ENCODE results near the gene HOXC6.
"Not testable (repeated sequence)": the region's sequence is repeated elsewhere in the genome, so short reads cannot be mapped to it uniquely, and the experiment has no call there.

The HOXC6 gene

GRCh38 chr12:54038871-54039414, 10.7 kb downstream of the HOXC6 start:
- no peak for DNase-seq

DNA sequence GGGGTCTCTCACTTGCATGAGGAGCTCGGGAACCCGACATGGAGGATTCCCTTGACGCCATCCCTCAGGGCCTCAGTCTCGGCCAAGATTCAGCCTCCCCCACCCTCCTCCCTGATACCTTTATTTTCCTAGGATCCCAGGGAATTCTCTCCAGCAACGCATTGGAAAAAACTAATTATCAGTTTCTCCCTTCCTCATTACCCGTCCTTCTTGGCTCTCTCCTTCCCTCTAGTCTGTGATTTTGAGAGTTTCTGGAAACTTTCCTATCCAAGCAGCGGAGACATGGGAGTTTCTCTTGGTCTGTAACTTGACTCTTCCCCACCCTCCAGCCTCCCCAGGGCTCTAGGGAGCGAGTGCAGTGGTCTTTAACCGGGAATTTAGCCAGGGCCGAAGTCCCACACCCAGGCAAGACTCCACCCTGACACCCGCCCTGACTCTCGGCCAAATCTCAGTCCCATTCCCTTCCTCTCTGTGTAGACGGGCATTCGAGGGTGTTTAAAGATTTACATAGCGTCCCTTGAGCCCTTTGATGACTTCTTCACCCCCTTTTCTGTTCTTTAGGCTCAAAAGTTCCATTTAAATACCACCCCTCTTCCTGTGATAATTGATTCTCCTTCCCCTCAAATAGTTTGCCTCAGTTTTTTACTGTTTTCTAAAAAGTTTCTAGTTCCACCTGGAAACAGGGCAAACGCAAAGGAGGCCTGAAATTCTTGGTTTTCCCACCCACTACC, 11.3 kb downstream of the HOXC6 start:
- DNase-seq, result no peak

DNA sequence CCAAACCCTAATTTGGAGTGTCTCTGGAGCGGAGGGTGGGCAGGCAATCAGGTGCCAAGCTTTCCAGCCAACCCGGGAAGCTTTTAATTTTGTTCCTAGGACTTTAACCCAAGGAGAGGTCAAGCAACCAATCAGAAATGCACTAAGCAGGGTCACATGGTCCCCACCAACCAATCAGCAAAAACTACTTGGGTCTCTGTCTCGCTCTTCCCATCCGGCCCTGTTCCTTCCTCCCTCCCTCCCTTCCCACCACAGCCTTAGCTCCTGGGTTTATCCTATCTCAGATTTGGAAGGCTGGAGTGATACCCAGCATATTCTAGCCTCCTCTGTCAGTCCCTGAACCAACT, 11.9 kb downstream of the HOXC6 start:
- DNase-seq, result no peak

- no peak for DNase-seq
Observed at GRCh38 chr12:54040648-54041047, 12.4 kb downstream of the HOXC6 start.

- no peak for DNase-seq
Observed at GRCh38 chr12:54041097-54041690, 13.0 kb downstream of the HOXC6 start.

DNA sequence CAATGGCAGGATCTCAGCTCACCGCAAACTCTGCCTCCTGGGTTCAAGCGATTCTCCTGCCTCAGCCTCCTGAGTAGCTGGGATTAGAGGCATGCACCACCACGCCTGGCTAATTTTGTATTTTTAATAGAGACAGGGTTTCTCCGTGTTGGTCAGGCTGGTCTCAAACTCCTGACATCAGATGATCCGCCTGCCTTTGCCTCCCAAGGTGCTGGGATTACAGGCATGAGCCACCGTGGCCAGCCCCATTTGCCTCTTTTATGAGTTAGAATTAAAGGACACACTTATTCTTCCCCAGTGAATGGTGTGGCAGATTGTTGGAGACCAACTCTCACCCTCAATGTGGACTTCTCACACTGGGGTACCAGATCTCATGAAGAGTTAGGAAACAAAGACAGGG, 13.8 kb downstream of the HOXC6 start:
- not testable (repeated sequence) for DNase-seq

DNA sequence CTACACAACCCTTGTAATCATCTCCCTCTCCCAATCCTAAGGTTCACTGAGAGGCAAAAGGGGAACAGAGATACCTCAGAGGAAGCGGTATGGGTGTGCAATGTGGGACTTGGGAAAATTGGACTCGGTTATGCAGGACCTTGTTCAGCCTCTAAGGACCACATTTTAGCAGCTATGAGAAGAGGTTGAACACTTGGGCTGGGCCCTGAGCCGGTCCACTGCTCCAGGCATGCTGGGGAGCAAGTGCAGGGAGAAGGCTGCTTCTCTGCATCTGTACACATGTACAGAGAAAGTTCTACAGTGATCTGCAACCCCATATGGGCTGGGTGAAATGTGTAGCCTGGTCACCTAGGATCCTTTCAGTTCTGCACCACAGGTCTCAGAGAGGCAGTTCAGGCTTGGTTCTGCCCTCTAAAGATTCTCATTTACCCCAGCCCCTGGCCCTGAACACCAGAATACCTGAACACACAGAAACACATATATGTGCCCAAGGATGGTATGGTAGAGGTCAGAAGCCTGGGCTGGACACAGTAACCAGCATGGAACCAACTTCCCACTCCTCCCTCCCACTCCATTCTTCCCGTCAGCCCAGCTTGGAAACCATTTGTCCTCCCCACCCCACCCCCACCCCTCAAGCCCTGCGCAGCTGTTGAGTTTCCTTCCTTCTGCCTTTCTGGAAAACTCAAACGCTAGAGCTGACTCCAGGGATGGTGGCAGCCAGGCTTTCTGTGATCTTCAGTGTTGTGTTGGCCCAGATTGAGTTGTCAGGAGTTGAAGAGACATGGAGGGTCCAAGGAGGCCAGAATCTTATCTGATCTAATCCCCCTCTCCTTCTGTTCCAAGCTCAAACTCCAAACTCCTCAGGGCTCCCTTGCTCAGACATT, 15.0 kb downstream of the HOXC6 start:
- no peak for DNase-seq

DNA sequence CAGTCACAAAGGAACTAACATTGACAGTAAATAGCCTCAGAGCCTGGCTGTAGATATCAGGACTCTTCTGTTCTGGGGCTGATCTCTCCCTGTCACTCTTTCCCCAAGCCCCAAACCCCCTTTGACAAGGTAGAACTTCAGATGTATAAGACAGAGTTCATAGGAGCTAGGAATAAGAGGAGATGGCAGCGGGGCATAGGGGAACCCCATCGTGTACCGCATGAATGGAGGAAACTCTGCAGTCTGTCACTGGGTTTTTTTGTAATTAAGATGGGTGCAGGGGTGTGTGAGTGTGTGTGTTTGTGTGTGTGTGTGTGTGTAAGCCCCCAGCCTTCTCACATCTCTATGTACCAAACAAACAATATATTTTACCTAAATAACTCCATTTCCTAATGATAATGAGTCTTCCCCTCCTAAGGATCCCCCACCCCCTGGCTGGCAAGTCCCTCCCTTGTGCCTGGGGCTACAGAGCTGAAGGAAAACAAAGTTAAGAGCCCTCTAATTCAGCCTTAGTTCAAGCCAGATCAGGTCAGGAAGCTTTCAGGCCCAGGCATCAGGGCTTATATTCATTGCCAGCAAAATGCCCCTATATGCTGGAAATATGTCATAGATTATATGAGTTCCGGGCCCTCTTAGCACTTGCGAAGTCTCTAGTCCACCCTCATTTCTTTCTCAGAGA, 16.3 kb downstream of the HOXC6 start:
- DNase-seq, result no peak

DNA sequence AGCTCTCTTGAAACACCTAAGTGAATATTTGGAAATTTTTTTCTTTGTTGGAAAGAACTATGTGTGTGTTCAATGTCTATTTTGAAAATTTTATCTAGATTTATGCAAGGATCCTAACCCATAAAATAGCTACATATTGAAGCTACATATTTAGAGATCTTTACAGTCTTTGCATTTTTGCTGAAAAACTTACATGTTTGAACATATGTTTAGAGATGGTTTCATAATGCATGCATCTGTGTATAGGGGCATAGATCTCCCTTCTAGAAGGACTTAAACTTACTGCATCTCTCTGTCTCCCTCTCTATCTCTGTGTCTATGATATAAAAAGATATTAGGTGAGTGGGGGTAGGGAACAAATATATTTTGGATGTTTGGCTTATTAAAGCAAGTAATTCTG, 17.2 kb downstream of the HOXC6 start:
- no peak for DNase-seq

DNA sequence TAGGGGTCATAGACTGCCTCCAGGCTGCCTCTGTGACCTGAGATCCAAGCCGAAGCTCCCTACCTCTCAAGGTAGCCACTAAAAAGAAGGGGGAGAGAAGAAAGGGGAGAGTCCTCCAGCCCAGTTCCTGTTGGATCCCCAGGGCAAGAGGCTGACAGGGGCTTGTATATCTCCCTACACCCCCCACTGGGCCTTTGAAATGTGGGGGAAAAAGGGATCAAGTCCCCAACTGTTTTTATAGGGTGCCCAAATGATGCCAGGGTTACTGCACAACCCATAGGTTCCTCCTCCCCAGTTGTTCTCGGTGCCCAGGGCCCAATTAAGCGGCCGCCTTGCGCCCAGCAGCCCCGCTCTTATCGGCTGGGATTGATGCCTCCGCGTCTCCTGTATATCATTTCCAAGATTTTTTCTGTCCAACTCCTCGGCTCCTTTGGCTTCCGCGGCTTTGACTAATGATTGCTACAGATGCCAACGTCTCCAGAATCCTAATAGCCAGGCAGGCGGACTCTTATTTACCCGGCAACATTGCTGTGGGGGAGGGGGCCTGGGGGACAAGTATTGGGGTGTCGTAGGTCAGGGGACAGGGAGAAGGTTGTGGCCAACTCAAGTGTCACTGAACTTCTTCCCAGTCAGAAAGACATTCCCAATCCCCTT, 17.8 kb downstream of the HOXC6 start:
- DNase-seq, result no peak

GRCh38 chr12:54046809-54047159, 18.5 kb downstream of the HOXC6 start:
- no peak for DNase-seq

DNA sequence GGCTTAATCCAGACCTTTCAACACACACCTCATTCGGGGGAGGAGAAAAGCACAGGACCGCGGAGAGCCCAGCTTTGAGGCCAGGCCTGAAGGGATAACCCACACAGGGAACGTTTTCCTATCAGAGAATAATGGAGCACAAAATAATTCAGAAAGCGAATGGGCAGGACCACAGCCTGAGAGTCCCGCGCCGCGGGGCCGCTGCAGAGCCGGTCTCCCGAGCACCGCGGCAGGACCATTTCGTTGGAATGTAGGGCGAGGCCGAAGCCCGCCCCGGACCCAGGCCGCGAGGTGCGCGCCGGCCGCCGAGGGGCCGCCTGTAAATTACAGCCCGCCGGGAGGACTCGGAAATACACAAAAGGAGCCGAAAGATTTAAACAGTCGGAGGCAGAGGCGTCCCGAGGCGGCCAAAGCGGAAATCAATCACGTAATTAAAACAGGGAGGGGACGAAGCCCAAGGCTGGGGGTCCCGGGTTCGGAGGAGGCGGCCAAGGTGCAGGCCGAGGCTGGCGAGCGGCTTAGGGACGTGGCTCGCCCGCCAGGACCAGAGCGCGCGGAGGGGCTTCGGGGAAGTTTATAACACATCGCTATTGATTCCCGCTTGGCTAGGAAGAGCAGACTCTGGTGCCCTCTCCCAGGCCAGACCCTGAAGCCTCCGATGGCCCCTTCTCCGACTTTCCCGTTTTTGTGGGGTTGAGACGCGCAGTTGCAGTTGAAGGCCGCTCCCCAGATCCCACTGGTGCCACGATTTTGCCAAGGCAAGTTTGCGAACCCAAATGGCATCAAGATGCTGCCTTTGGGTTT, 19.1 kb downstream of the HOXC6 start:
- DNase-seq, result no peak

DNA sequence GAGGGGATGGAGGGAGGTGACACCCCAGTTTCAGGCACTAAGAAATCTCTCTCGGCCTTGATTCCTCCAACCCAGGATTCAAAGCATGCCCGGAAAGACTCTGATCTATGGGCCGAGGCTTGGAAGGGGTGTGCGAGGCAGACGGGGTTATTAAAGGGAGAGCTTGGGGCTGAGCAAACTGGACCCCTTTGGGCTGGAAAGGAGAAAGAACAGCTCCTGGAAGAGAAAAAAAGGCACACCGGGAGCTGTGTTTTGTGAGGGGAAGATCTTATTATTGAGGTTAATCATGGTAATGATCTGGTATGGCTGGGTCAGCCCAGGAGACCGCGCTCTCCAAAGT, 19.7 kb downstream of the HOXC6 start:
- no peak for DNase-seq

DNA sequence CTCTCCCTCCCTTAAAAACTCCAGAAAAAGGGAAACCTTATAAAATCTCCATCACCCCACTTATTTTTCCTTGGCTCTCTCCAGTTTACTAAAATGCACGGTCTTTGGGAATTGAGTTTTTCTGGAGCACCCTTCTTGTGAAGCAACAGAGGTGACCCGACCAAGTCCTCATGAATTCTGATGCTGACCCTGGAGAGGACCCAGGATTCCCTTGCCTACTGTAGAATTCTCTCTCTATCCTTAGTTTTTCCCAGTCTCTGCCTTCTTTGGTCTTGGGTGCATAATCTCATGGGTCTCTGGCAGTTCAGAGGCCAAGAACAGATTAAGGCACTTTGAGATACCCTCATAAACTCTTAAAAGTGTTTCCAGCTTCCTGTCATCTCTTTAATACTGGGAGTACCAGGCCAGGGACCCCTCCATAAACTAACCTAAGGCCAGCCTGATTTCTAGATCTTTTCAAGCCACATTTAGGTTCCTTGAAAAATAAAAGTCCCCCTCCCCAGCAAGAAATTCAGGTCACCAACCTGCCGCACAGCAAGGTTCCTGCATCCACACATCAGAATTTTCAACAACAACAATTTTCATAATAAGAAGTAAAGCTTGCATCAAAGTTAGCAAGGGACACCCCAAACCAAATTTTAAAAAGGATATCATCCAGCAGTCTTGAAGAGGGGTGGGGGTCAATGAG, 20.3 kb downstream of the HOXC6 start:
- DNase-seq, result no peak

GRCh38 chr12:54049108-54049507, 20.9 kb downstream of the HOXC6 start:
- no peak for DNase-seq

DNA sequence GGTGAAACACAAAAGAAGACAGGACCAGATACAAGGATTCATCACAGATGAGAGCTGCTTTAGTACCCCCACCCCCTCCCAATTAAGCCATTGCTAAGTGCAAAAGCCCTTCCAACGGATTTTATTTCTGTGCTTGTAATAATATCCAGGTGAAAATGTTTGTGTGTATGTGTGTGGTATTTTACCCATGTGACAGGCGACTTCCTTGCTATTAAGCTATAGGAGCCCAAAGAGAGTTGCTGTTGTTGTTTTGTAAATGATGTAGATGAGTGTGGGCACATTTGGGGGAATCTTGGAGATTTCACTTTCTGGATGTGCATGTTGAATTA, 22.2 kb downstream of the HOXC6 start:
- no peak for DNase-seq

DNA sequence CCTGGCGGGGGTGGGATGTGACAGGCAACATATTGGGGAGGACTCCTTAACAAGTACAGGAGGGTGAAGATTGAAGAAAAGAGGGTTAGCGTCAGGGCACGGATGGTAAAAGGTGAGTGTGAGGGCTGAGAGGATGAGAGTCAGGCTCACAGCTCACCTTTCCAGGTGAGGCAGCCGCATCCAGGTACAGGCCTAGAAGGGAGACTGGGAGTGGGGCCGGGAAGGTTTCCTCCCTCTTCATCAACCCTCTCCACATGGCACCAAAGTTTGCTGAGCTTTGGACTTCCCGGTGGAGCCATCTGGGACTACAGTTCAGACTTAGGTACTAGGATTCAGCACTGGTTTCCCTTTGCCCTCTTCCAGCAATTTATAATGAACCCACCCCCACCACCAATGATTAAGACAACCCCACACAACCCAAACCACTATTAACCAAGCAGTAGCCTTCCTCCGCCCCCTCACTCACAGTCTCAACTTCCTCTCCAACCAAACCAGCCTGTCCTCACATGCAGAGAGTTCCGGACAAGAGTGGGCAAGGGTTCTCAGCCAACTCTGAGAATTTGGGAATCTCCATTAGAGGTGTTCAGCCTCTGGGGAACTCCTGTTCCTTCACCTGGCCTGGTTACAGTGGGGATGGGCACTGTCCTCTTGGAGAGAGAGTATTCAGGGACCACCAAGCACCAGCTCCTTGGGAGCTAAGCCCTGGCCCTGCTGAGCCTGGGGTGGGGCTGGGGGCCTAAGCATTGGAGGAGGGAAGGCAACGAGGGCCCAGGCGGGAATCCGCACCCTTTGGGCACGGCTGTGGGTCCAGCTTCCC, 23.0 kb downstream of the HOXC6 start:
- no peak for DNase-seq

DNA sequence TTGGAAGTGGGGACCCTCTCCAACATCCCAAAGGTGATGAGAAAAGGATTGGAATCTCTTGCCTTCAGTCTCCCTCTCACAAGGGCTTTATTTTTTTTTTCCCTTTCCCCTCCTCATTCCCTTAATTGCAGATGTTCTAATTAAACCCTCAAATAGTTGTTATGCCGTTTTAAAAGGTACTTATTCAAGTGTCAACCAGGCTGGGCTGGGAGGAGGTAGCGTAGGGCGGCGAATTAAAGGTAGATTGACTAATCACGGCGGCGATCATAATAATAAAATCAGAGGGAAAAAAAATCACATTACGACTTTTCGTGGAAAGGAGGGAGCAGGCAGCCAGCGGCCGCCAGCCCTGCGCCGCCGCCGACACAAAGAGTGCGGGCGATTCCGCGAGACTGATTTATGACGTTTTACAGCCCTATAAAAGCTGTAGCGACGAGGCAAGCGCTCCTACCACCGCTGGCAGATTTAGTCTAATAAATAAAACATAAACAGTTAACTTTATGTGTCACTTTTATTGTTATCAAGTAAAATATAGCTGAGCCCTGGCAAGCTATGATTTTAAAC, 23.7 kb downstream of the HOXC6 start:
- no peak for DNase-seq

DNA sequence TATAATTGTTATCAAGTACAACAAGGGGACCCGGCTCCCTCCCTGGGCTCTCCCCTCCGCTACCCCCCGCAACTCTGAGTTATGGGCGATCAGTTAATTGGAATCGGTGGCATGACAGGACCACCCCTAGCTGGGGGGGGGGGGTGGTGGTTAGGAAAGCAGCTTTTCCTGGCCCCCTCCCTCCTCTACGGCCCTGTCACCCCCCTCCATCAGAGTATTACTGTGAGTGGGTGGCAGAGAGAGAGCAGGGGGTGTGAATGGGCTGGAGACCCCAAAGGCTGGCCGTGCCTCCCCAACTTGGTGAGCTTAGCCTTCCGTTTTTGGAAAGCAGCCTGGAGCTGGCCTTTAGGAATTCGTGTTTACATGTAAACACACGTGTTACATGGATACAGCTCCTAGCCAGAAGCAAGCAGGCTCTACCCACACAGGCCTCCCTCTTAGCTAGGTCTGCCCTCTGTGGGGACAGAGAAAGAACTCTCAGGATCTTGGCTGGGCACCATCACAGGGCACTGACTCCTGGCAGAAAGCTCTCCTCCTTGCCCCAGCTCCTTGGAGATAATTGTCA, 24.3 kb downstream of the HOXC6 start:
- DNase-seq, result no peak

Measured in hypothalamus (tissue), 51 donors.